DND-41 (cell line): ENCODE results near the gene IL4I1.

Experiments
- ATAC-seq: fragments of 200-7000 bp; cut with Tn5 transposase; 3 replicates; pipeline ENCODE4 v1.9.1; 2021; ENCODE audit warnings: low read depth; ENCODE audit not compliant: insufficient read depth
- DNase-seq: peaks from one replicate; pipeline ENCODE4 v3.0.0-alpha.2; 2020
- H2AFZ ChIP-seq: 2 replicates; pipeline ENCODE4 v1.6.0; 2012; ENCODE audit warnings: low read depth, low read length
- H3K27ac ChIP-seq: 2 replicates; pipeline ENCODE4 v1.5.1; 2012; ENCODE audit warnings: low read length, inconsistent platforms
- H3K27me3 ChIP-seq: fragments of 200-600 bp; sonication (generic); 2 replicates; pipeline ENCODE4 v1.6.0; 2012; ENCODE audit warnings: low read length, mild to moderate bottlenecking, inconsistent platforms; ENCODE audit not compliant: insufficient read depth, poor library complexity
- H3K36me3 ChIP-seq: 2 replicates; pipeline ENCODE4 v1.5.1; 2012; ENCODE audit warnings: low read length, inconsistent platforms; ENCODE audit not compliant: insufficient read depth
- H3K4me1 ChIP-seq: 2 replicates; pipeline ENCODE4 v1.5.1; 2012; ENCODE audit warnings: mild to moderate bottlenecking, low read length; ENCODE audit not compliant: insufficient read depth
- H3K4me2 ChIP-seq: 2 replicates; pipeline ENCODE4 v1.6.0; 2012; ENCODE audit warnings: mild to moderate bottlenecking, moderate library complexity, low read length, inconsistent platforms; ENCODE audit not compliant: insufficient read depth
- H3K4me3 ChIP-seq, 2 experiments: fragments of 200-600 bp in 1 of 2; shearing (Covaris generic) in 1 of 2; 2 replicates each; pipeline ENCODE4 v1.5.1; 2012 to 2016; ENCODE audit warnings: inconsistent platforms in 2 of 2, low read length in 2 of 2, mild to moderate bottlenecking in 2 of 2, low read depth in 1 of 2, moderate library complexity in 1 of 2
- H3K79me2 ChIP-seq: 2 replicates; pipeline ENCODE4 v1.6.0; 2012; ENCODE audit warnings: low read length, inconsistent platforms; ENCODE audit not compliant: insufficient read depth
- H3K9ac ChIP-seq: 2 replicates; pipeline ENCODE4 v1.6.0; 2012; ENCODE audit warnings: low read depth, mild to moderate bottlenecking, inconsistent platforms, low read length, moderate library complexity
- H3K9me3 ChIP-seq: 2 replicates; pipeline ENCODE4 v1.5.1; 2012; ENCODE audit warnings: low read length, moderate library complexity, mild to moderate bottlenecking, inconsistent platforms; ENCODE audit not compliant: insufficient read depth, severe bottlenecking
- H4K20me1 ChIP-seq: 2 replicates; pipeline ENCODE4 v1.6.0; 2012; ENCODE audit warnings: low read length; ENCODE audit not compliant: insufficient read depth
- EZH2 ChIP-seq: IDR thresholded peaks from 3 replicates; pipeline ENCODE4 v1.6.1; 2012; ENCODE audit warnings: borderline replicate concordance, low read depth, mild to moderate bottlenecking, moderate library complexity, low read length, inconsistent platforms; ENCODE audit not compliant: severe bottlenecking
- TF ChIP-seq, protein P1 (sequence below): IDR thresholded peaks from 2 replicates; pipeline ENCODE4 v1.5.1; 2012; ENCODE audit warnings: borderline replicate concordance, low read length, moderate library complexity, mild to moderate bottlenecking; ENCODE audit not compliant: poor library complexity, severe bottlenecking; ENCODE audit errors: extremely low read depth

Gene IL4I1

DNA sequence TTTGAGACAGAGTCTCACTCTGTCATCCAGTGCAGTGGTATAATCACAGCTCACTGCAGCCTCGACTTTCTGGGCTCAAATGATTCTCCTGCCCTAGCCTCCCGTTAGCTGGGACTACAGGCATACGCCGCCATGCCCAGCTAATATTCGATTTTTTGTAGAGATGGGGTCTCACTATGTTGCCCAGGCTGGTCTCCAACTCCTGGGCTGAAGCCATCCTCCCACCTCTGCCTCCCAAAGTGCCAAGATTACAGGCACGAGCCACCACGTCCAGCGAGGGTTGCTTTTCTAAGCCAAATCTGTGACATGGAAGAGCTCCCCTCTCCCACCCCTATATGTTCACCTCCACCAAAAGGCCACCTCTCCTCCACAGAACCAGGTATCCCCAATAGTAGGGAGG is 21.4 kb upstream of the IL4I1 start:
- Histone ChIP-seq H2AFZ (no peak overlapping the region), H3K27me3 (no peaks in the 10 kb centered on the region), H3K9me3 (no peaks in the 10 kb centered on the region), H3K4me3 (no peak overlapping the region), H3K79me2 (peaks cover 96% of the 10 kb centered on the region), H3K4me1 (peaks cover 15% of the 10 kb centered on the region), H4K20me1 (peaks cover 91% of the 10 kb centered on the region), H3K36me3 (peaks cover 92% of the 10 kb centered on the region), H3K27ac (no peak overlapping the region), H3K9ac (no peak overlapping the region), H3K4me2 (no peak overlapping the region)
- ATAC-seq = no peak
- DNase-seq = no peak
- no peak for TF ChIP-seq EZH2
- TF ChIP-seq, protein P1, sequence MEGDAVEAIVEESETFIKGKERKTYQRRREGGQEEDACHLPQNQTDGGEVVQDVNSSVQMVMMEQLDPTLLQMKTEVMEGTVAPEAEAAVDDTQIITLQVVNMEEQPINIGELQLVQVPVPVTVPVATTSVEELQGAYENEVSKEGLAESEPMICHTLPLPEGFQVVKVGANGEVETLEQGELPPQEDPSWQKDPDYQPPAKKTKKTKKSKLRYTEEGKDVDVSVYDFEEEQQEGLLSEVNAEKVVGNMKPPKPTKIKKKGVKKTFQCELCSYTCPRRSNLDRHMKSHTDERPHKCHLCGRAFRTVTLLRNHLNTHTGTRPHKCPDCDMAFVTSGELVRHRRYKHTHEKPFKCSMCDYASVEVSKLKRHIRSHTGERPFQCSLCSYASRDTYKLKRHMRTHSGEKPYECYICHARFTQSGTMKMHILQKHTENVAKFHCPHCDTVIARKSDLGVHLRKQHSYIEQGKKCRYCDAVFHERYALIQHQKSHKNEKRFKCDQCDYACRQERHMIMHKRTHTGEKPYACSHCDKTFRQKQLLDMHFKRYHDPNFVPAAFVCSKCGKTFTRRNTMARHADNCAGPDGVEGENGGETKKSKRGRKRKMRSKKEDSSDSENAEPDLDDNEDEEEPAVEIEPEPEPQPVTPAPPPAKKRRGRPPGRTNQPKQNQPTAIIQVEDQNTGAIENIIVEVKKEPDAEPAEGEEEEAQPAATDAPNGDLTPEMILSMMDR = no peak

DNA sequence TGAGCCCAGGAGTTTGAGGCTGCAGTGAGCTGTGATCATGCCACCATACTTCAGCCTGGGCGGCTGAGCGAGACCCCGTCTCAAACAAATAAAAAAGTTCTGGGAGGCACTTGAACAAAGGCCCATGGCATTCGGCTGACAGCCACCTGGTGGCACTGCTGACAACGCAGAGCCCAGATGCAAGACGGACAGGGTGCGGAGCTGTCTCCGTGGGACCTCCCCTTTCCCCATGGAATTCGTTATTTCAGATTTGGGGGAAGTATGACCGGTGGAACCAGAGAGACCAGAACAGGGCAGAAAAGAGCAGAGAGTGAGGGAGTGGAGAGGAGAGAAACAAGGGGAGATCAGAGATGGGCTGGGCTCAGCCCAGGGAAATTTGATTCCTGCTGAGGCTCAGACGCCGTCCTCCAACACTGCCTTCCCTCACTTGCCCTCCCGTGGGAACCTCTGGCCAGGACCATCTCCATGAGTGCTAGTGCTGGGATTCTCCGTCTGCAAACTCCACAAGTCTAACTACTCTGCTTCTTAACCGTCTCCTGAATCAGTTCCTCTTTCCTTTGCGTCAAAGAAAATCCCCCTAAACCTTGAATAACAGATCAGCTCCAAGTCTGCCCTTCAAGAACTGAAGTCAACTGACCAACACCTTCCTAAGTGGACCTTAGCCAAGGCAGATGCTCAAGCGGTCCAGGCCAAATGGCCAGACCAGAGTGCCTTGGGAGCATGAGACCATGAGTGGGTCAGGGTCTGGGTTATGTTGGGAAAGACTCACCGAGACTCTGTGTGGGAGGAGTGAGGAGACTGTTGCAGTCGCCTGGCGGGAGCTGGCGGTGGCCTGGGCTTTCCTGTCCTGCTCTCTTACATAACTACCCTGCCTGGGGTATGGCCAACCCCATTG is 20.4 kb upstream of the IL4I1 start:
- Histone ChIP-seq H3K27ac (no peak overlapping the region), H3K79me2 (peaks cover 94% of the 10 kb centered on the region), H3K4me2 (no peak overlapping the region), H2AFZ (no peak overlapping the region), H4K20me1 (peaks cover 90% of the 10 kb centered on the region), H3K27me3 (no peaks in the 10 kb centered on the region), H3K36me3 (peaks cover 92% of the 10 kb centered on the region), H3K9ac (no peak overlapping the region), H3K4me3 (no peak overlapping the region), H3K9me3 (no peaks in the 10 kb centered on the region), H3K4me1 (0 out of 2 replicates have a peak, but pooled peaks cover 5% of the 10 kb centered on the region)
- DNase-seq = no peak
- ATAC-seq = no peak
- TF ChIP-seq, protein P1 = peak; percentile 40
- no peak for TF ChIP-seq EZH2

DNA sequence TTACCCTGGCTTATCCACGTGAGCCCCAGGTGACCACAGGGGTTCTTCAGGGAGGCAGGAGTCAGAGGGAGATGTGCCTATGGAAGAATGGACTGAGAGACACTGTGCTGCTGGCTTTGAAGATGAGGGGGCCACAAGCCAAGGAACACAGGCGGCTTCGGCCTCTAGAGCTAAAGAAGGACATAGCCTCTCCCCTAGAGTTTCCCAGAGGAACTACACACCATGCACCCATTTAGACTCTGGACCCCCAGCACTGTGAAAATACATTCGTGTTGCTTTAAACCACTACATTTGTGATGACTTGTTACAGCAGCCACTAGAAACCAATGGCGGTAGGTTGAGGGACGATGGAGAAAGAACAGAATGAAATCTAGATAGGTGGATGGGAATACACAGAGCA is 18.6 kb upstream of the IL4I1 start:
- ATAC-seq (0 out of 3 replicates have a peak, but pooled peaks have one; percentile 39), DNase-seq (no peak)
- no peak overlapping the region for H3K4me2 ChIP-seq
- no peak overlapping the region for H2AFZ ChIP-seq
- no peak for TF ChIP-seq EZH2
- TF ChIP-seq, protein P1 = peak; percentile 45
- no peak overlapping the region for H3K27ac ChIP-seq
- peaks cover 90% of the 10 kb centered on the region for H3K36me3 ChIP-seq
- no peaks in the 10 kb centered on the region for H3K27me3 ChIP-seq
- H4K20me1 ChIP-seq = peaks cover 86% of the 10 kb centered on the region
- H3K79me2 ChIP-seq = peaks cover 92% of the 10 kb centered on the region
- H3K4me3 ChIP-seq = no peak overlapping the region
- no peaks in the 10 kb centered on the region for H3K4me1 ChIP-seq
- no peak overlapping the region for H3K9ac ChIP-seq
- H3K9me3 ChIP-seq = no peaks in the 10 kb centered on the region
